ENCODE measurements around the gene CTDSPL. TPM values are rescaled to one million over a fixed set of nuclear protein-coding genes. Genes with fewer than 3 reads are reported as not detected.

The CTDSPL gene
- total RNA-seq, 1 experiment from 2014 or later = 14.0 TPM

GRCh38 chr3:37991109-37991508 is 129.4 kb downstream of the CTDSPL start:
- ChIA-PET POLR2A (ENCODE audit: low non-redundant PET) (no interaction called here), CTCF (no interaction called here)
- BruUV-seq (replicated peaks) = no TSS peak
- no peak overlapping the region for H3K4me3 ChIP-seq (ENCODE audit: low read depth, low read length, poor library complexity, severe bottlenecking)
- H3K9me3 ChIP-seq (ENCODE audit: low read depth, low read length, poor library complexity, severe bottlenecking) = no peaks in the 10 kb centered on the region
- DNase-seq (ENCODE audit: low spot score) = no peak
- H3K27ac ChIP-seq (ENCODE audit: low read depth, low read length, poor library complexity, severe bottlenecking) = no peak overlapping the region
- no peaks in the 10 kb centered on the region for H3K4me1 ChIP-seq (ENCODE audit: insufficient read depth, low read length, poor library complexity, severe bottlenecking)
- intact Hi-C loops (cut with micrococcal nuclease; ENCODE audit: unreplicated experiment) = no loop called here
- no peak for TF ChIP-seq CTCF (conservative IDR thresholded peaks at IDR 0.05; ENCODE audit: low read depth, low read length)
- no peak for TF ChIP-seq EZH2 (IDR thresholded peaks at IDR 0.05; ENCODE audit: borderline replicate concordance, low read depth, low read length, poor library complexity, severe bottlenecking)
- no peaks in the 10 kb centered on the region for H3K36me3 ChIP-seq (ENCODE audit: insufficient read depth, low read length, poor library complexity, severe bottlenecking)
- no peaks in the 10 kb centered on the region for H3K27me3 ChIP-seq (replicated peaks; ENCODE audit: insufficient read depth, low read depth, low read length, poor library complexity)

GRCh38 chr3:37991823-37992222 is 130.1 kb downstream of the CTDSPL start:
- no TSS peak for BruUV-seq (replicated peaks)
- intact Hi-C loops (cut with micrococcal nuclease; ENCODE audit: unreplicated experiment) = no loop called here
- H3K36me3 ChIP-seq (ENCODE audit: insufficient read depth, low read length, poor library complexity, severe bottlenecking) = no peaks in the 10 kb centered on the region
- no peaks in the 10 kb centered on the region for H3K9me3 ChIP-seq (ENCODE audit: low read depth, low read length, poor library complexity, severe bottlenecking)
- DNase-seq (ENCODE audit: low spot score) = no peak
- no peak for TF ChIP-seq CTCF (conservative IDR thresholded peaks at IDR 0.05; ENCODE audit: low read depth, low read length)
- no peak for TF ChIP-seq EZH2 (IDR thresholded peaks at IDR 0.05; ENCODE audit: borderline replicate concordance, low read depth, low read length, poor library complexity, severe bottlenecking)
- no peak overlapping the region for H3K27ac ChIP-seq (ENCODE audit: low read depth, low read length, poor library complexity, severe bottlenecking)
- ChIA-PET CTCF (no interaction called here), POLR2A (ENCODE audit: low non-redundant PET) (no interaction called here)
- no peaks in the 10 kb centered on the region for H3K27me3 ChIP-seq (replicated peaks; ENCODE audit: insufficient read depth, low read depth, low read length, poor library complexity)
- H3K4me1 ChIP-seq (ENCODE audit: insufficient read depth, low read length, poor library complexity, severe bottlenecking) = no peaks in the 10 kb centered on the region
- H3K4me3 ChIP-seq (ENCODE audit: low read depth, low read length, poor library complexity, severe bottlenecking) = no peak overlapping the region

GRCh38 chr3:37992271-37993066 is 130.8 kb downstream of the CTDSPL start:
- CTCF ChIA-PET = no interaction called here
- Histone ChIP-seq H3K4me3 (ENCODE audit: low read depth, low read length, poor library complexity, severe bottlenecking) (no peak overlapping the region), H3K9me3 (ENCODE audit: low read depth, low read length, poor library complexity, severe bottlenecking) (no peaks in the 10 kb centered on the region), H3K36me3 (ENCODE audit: insufficient read depth, low read length, poor library complexity, severe bottlenecking) (no peaks in the 10 kb centered on the region), H3K4me1 (ENCODE audit: insufficient read depth, low read length, poor library complexity, severe bottlenecking) (no peaks in the 10 kb centered on the region), H3K27me3 (replicated peaks; ENCODE audit: insufficient read depth, low read depth, low read length, poor library complexity) (no peaks in the 10 kb centered on the region), H3K27ac (ENCODE audit: low read depth, low read length, poor library complexity, severe bottlenecking) (no peak overlapping the region)
- POLR2A ChIA-PET (ENCODE audit: low non-redundant PET) = no interaction called here
- TF ChIP-seq EZH2 (IDR thresholded peaks at IDR 0.05; ENCODE audit: borderline replicate concordance, low read depth, low read length, poor library complexity, severe bottlenecking) (no peak), CTCF (conservative IDR thresholded peaks at IDR 0.05; ENCODE audit: low read depth, low read length) (no peak)
- DNase-seq (ENCODE audit: low spot score) = no peak
- intact Hi-C loops (cut with micrococcal nuclease; ENCODE audit: unreplicated experiment) = no loop called here
- no TSS peak for BruUV-seq (replicated peaks)

All from A673 (cell line).